Activated naive CD8-positive, alpha-beta T cell treated with anti-CD3 and anti-CD28 coated beads, Interleukin-2, amount 50 U/mL, for 16 hours (primary cell): Measurements from ENCODE around the gene STRA8.

Experiments
- DNase-seq: peaks from one replicate; pipeline ENCODE4 v3.0.0-alpha.2; 2020; ENCODE audit warnings: low read depth, low spot score

Gene STRA8, protein sequence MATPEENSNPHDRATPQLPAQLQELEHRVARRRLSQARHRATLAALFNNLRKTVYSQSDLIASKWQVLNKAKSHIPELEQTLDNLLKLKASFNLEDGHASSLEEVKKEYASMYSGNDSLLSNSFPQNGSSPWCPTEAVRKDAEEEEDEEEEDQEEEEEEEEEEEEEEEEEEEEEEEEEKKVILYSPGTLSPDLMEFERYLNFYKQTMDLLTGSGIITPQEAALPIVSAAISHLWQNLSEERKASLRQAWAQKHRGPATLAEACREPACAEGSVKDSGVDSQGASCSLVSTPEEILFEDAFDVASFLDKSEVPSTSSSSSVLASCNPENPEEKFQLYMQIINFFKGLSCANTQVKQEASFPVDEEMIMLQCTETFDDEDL

DNA sequence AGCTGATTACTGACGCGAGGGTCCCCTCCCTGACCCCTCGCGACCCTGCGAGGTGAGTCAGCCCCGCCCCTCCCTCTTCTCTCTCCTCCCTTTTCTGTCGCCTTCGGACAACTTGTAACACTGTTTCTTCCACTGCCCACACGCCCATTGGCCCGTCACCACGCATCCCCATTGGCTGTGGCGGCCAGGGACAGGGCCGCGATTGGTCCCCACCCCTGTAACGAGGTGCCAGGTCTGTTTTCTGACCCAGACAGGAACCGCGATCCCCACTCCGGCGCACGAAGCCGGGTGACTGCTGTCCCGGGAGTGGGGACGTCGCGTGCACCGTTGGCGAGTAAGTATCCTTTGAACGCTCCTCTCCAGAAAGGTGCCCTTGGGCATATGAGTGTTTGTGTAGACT is at the start of gene STRA8:
Gene STRA8 (plus strand): TSS at position 269 of the 400 bp plus-strand sequence. CDS start 6,687 bp downstream, outside the sequence.
- no peak for DNase-seq

DNA sequence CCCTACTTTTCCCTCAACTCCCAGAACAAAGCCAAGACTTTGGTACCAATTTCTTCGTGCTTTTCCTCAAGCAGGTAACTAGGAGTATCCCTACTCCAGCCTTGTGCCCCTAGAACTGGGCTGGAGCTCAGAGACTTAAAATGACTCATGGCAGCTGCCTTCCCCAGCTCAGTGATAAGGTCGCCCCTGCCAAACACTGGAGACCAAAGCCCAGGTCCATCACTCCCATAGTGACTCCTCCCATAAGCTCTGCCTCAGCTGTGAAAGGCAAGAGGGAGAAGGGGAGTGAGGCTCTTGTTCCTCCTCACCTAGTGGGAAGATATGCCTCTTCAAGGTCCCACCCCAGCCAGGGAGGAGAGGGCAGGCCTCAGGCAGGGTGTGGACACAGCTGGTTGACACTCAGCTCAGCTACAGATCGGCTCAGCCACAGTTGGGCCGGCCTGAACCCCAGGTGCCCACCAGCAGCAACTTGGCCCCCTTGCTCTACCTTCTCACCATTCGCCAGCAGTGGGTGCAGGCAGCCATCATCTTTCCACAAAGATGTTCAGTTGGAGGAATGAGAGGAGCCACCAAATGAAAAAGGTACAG is 49.3 kb upstream of the STRA8 start:
- DNase-seq = no peak

DNA sequence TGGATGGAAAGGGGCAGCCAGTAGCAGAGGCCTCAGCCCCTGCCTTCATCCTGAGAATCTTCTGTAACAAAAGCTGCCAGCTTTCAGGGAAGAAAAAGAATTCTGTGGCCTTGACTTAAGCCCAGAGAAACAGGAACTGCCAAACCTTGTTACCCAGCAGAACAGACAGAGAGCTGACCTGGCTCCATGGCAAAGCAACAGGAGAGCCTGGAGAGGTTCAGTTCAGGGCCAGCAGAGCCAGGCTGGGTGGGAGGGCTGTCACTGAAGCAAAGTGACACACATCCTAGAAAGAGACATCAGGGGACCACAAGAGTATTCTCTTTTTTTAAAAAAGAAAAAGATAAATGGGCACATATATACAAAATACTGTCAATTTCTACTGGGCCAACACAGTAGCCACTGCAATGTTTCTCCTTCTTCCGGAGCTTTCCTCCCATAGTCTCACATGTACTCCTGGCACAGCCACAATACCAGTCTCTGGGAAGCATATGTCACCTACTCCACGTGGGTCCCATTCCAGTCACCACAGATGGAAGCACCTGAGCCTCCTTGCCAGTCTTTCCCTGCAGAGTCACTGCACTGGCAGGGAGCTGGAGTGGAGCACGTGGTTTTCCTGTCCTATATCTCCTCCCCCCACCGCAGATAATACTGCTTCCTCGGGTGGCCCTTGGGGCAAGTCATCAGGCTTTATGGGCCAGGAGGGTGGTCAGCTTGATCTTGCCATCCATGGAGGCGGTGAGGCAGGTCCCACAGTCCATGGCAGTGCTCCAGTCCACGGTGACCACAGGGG is 48.0 kb upstream of the STRA8 start:
- no peak for DNase-seq

DNA sequence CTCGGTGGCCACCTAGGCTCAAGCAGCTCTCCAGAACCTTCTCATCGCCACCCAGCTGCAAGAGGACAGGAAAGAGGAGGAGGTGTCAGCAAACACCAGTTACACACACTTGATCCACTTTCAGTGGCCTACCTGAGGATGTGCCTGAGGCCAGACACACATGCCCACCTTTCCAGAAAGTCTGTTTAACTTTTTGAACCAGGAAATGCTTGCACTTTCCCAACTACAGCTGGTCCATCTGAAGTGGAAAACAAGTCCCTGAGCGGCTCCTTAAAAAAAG is 47.4 kb upstream of the STRA8 start:
- no peak for DNase-seq

DNA sequence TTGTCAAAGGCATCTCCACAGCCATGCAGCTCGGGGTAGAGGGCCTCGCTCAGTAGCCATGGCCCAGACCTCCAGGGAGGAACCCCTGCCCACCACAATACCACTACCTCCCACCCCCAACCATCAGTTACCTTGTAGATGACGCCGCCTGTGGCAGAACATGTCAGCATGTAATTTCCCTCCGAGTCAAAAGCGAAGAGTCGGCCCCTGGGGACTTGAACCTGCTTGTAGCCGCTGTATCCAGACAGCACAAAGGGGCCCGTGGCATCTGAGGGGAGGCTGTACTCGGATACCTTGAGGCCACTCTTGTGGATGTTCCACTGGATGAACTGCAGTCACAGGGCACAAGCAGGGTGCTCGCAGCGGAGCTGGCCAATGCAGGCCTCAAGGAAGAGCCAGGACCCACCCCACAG is 46.8 kb upstream of the STRA8 start:
- DNase-seq = no peak

DNA sequence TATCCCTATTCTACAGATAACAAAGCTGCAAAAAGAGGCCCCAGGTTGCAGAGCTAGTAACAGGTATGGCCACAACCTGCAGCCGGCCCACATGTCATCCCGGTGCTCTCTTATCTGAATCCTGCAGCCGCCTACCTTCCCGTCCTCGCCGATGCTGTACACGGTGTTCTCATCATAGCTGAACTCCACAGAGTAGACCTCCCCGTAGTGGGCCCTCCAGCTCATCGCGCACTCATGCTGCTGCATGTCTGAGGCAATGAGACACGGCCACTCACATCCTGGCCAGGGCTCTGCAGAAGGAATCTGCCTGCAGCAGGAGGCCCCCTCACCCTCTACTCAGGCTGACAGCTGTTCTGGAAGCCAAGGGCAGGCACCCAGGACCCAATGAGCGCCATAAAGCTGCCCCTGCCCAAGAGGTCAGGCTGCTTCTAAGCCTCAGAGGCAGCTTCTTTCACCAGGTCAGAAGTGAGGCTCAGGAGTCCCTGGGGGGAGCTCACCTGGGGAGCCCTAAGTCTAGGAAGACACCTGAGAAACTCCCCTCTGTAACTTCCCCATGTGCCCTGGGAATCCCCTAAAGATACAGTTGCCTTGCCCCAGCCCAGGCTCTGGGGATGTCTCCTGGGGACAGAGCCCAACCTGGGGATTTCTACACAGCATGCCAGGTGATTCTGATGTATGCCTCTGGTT is 45.2 kb upstream of the STRA8 start:
- no peak for DNase-seq

DNA sequence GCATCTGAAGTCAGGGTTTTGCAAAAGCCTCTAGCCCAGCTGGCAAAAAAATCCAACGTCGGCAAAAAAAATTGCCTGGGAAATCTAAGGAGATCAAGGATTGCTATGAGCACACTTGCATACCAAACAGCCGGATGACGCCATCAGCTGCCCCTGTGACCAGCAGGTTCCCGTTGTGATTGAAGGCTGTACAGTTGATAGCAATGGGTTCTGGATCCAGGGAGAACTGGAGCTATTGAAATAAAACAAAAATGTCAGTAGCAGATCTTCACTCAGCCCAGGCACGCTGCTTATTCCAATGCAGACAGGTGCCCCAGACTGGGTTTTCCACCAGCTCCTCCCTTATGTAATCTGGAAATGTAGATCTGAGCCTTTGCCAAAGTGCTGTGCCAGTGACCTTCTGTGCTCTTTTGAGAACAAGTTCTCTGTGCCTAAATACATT is 44.4 kb upstream of the STRA8 start:
- no peak for DNase-seq

DNA sequence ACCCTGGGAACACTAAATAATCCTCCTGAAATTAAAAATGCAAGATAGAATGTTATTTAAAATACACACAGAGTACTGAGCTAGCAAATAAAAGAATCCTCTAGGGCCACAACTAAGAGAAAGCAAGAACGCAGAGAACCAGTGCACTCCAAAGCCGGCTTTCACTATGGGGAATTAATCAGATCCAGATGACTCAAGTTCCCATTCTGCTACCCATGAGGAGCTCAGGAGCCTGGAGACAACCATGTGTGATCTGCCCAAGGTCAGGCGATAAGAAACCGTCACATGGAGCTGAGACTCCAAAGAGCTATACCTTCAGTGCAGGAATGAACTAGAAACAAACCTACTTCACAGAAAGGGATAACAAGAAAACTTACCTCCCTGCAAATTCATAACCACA is 43.7 kb upstream of the STRA8 start:
- no peak for DNase-seq

DNA sequence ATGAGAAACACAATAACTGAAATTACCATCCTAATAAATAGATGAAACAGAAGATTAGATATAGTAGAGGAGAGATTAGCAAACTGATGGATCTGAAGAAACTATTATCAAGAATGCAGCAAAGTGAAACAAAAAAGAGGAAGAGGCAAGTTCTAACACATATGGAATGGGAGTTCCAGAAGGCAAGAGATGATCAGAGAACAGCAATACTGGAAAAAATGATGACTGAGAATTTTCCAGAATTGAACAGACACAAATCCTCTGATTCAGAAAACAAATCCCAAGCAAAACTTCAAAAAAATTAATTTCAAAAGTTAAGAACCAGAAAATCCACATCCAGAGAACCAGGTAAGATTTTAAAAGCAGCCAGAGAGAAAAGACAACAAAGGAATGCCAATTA is 42.9 kb upstream of the STRA8 start:
- DNase-seq = no peak

DNA sequence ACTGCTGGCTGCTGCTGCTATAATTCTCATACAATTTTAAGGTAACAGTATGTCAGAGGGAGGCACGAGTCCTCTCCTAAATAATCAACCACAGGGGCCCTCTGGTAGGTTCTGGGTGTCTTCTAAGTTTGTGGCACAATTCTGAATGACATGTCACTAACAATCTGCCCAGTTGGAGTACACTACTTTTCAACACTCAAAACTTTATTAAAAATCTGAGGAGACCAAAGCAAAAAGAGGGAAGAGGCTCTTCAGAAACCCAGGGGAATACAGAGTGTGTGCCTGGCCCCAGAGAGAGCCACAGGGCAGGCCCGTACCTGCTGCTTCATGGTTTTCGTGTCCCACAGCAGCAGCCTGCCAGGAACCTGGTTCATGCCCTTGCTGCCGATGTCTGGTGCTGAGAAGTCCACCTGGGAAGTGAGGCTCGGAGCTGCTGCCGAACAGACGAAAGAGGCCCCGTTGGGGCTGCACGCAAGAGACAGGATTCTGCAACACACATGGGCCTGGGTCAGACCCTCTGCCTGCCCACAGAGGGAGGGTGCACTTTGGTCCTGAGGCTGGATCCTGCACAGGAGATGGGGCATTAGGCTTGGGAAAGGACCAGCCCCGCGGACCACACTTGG is 40.6 kb upstream of the STRA8 start:
- DNase-seq = no peak

DNA sequence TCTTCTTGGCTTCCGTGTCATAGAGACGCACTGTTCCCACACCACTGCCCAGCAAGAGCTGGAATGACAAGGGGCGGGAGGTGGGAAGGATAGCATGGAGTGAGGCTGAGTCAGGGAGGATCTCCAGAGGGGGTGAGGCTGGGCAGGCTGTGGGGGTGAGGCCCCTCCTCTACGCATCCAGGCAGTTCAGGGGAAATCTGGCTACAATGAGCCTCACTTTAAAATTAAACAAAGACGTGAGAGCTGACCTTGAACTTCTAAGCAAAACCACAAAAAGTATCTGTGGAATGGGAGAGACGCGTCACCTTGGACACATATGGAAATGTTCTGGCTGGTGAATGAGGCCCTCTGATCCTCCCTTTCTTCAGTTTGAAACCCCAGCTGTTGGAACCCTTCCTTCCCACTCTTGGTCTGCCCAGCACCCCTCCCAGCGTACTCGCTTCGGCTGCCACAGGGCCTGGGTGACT is 40.0 kb upstream of the STRA8 start:
- DNase-seq = no peak

DNA sequence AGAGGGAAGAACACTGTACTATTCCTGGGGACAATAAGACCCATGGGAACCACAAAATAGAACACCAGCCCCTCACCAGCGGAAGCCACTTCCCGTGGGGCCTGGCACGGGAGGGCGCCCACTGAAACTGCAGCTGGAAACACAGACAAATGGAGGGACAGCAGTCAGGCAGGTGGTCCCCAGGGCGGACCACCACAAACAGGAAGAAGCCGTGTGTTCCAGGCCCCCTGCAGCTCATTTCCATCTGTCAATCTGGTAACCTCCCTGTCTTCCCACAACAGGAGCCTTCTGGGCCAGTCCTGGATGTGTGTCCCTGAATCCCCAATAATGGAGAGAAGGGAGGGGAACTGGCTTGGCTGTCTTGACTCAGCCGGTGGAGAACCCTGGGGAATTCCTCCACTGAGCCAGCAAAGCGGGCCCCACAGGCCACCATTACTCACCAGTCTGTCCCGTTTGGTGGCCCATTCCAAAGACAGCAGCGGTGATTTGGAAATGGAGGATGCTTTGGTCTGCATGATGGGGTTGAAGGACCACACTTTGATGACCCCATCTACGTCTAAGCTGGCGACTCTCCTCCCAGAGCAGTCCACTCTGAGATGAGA is 39.0 kb upstream of the STRA8 start:
- no peak for DNase-seq

DNA sequence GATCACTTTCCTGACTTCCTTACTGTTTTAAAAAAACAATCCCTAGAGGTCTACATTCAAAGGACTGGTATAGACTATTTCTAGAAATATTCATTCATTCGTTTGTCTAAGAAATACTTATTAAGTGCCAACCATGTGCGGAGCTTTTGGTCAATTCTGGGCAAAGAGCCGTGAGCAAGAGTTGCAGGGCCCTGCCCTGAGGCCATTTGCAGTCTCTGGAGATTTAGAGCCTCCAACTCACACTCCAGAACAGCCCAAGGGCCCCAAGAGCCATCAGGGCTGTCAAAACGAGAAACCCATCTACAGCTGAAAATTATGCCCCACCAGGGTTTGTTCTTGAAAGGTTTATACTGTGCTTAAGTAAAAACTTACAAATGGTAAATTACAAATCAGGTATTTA is 38.5 kb upstream of the STRA8 start:
- no peak for DNase-seq

DNA sequence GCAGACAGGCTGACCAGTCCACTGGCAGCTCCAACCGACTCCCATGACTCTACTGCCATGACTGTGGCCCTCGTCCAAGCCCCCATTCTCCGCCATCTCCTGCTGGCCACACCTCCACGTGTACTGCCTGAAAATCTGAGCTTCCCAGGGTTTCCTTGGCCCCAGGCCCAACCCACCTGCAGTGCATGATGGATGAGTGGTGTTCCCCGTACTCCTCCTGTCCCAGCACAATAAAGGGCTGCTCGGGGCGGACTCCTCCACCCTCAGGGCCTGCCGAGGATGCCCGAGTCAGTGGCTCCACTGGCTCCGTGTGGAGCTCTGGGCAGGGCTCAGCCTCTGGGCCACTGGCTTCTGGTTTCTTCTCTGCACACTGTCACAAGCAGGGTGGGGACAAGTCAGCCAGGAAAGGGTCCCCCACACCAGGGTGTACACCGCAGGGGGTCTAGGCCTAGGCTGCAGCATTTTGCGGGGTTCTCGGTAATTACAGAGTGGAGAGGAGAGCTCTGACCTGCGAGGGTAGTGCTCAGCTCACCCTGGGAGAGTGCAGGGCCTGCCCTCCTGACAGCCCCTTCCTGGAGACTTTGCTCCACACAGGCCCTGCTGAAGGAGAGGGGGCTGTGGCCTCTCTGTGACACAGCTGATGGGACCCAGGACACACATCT is 37.5 kb upstream of the STRA8 start:
- DNase-seq = no peak

DNA sequence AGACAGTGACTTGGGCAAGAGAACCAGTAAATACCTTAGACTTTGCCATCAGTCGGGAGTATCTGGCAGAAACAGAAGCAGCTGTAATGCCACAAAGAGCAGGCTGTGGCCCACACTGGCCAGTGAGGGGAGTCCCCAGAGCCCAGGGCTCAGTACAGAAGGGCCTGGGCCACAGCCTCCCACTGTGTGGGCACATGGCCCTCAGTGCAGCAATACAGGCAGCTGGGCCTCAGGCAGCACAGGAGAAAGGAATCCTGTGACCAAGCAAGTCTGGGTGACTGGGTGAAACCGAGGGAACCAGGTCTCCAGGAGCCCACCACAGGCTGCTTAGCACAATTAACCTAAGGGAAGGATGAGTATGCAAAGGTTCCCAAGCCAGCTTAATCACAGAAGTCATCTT is 36.3 kb upstream of the STRA8 start:
- no peak for DNase-seq

DNA sequence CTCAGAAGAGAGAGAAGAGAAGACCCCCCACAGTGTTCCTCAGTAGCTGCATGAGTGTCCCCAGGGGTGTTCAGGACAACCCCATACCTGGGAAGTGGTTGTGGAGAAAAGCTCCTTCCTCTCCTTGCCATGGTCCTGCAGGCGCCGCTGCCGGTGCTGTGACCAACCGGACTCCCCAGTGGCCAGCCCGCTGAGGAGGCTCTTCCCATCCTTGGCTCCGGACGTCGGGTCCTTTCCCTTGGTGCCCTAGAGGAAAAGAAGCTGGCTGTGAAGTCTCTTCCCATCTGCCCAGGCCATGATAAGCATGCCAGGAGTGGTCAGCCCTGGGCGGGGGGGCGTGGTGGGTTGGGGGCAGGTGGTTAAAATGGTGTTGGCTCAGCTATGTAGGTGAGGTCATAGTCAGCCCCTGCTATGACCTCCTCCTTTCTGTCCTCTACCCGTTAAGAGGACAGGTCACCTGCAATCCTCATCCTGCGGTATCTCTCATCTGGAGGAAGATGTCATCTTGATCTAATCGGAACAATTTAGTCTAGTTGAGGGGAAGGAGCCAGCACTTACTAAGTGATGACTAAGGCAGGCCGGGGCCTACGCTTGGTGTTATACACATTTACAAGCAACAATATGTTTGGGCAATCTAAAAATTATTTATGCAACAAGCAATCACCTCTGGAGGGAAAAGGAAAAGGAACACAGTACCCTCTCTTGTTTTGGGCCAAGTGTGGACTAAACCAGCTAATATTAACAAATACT is 35.6 kb upstream of the STRA8 start:
- no peak for DNase-seq

DNA sequence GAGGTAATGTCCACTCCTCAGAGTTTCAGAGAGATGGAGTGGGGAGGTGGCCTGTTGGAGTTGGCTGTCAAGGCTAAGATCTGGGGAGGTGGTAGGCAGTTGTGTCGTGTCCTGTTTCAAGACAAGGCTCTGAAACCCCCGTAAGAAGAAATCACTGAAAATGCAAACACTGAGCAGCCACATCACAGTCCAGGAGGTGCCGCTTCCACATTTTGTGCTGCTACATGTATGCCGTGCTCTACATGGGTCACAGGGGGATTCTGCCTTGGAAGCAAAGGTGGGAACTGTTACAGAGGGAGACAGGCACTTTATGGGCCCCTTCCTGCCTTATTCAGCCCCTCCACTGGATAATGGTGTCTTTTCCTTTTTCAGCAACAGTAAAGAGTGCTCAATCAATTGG is 34.2 kb upstream of the STRA8 start:
- no peak for DNase-seq

DNA sequence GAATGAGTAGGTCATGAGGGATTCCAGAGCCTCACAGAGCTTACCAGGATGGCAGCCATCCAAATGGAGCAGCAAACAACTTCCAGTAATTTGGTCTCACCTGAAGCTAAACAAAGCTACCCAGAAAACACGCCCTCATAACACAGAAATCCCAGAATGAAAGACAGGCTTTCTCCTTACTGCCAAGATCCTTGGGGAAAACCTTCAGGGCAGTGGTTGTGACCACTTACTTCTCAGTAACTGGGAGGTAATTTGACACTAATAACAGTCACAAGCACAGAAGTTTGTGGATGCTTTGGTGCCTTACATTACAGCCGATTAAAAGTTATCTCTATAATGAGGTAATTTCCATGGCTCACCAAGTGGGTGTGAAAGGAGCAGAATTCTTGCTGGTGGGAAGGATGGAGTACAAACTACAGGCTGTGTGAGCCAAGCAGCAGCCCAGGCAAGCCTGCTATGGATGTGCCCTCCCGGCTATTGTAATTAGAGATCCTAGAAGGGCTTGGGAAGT is 32.8 kb upstream of the STRA8 start:
- DNase-seq = no peak

DNA sequence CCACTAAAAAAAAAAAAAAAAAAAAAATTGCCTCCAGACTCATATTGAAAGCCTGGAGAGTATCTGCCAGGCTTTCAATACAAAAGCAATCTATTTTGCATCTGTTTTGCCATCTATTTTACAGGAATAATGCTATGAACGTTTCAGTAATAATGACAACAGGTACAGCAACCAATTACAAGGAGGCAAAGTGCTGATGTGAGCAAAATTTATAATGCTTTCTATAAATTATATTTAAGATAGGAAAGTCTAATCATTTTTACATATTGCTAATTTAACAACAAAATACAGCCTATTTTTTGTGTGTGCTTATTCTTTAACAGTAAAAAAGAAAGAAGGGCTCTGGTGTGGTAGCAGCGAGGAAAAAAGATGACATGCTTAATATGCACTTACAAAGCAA is 32.3 kb upstream of the STRA8 start:
- no peak for DNase-seq

DNA sequence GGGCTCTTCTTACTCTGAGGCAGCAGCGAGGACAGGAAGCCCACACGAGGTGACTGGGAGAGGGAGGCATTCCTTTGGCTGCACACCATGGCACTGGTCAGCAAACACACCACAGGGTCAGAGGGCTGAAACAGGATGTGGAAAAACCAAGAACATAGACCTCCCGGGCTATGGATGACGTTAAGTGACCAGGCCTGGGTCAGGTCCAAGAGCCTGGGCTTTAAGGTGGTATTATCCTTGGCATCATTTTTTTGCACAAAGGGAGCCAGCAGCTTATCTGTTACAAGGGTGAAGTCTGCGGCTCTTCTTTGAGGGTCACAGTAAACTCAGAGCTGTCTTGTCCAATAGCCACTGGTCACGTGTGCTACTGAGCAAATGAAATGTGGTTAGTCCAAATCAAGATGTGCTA is 29.3 kb upstream of the STRA8 start:
- DNase-seq = no peak
